CD4-positive, alpha-beta T cell treated with Interleukin-1 beta for 1 hour (primary cell): ENCODE data around the gene TTC39A.

Source experiments
- DNase-seq, 2 donors: peaks; one replicate each; pipeline ENCODE4 v3.0.0-alpha.2; 2020 to 2022

Gene TTC39A

GRCh38 chr1:51296383-51297357 is 33.7 kb downstream of the TTC39A start:
- DNase-seq = peak; percentile 62 to 71

GRCh38 chr1:51295926-51296325 is 34.4 kb downstream of the TTC39A start:
- DNase-seq = no peak

- DNase-seq = no peak
Measured at GRCh38 chr1:51294566-51295184, 35.7 kb downstream of the TTC39A start.

GRCh38 chr1:51293898-51294515 is 36.4 kb downstream of the TTC39A start:
- DNase-seq = no peak

- DNase-seq = no peak
Measured at GRCh38 chr1:51290489-51290847, 39.9 kb downstream of the TTC39A start.

GRCh38 chr1:51289676-51290488 is 40.5 kb downstream of the TTC39A start:
- no peak for DNase-seq

GRCh38 chr1:51288578-51288977 is 41.8 kb downstream of the TTC39A start:
- no peak for DNase-seq

- no peak for DNase-seq
Measured at GRCh38 chr1:51287966-51288365, 42.4 kb downstream of the TTC39A start.

GRCh38 chr1:51285055-51285454 is 45.3 kb downstream of the TTC39A start:
- DNase-seq = no peak

GRCh38 chr1:51284487-51284954 is 45.8 kb downstream of the TTC39A start:
- DNase-seq = no peak

- no peak for DNase-seq
Measured at GRCh38 chr1:51283979-51284378, 46.4 kb downstream of the TTC39A start.

GRCh38 chr1:51282605-51283004 is 47.8 kb downstream of the TTC39A start:
- no peak for DNase-seq

GRCh38 chr1:51281807-51282206 is 48.6 kb downstream of the TTC39A start:
- DNase-seq = no peak

GRCh38 chr1:51280321-51280978 is 49.9 kb downstream of the TTC39A start:
- DNase-seq = no peak

GRCh38 chr1:51276286-51276685 is 54.1 kb downstream of the TTC39A start:
- no peak for DNase-seq

GRCh38 chr1:51274676-51275075 is 55.7 kb downstream of the TTC39A start:
- DNase-seq = no peak

- DNase-seq = no peak
Measured at GRCh38 chr1:51272916-51273315, 57.4 kb downstream of the TTC39A start.

GRCh38 chr1:51270751-51271150 is 59.6 kb downstream of the TTC39A start:
- no peak for DNase-seq

GRCh38 chr1:51268634-51269033 is 61.7 kb downstream of the TTC39A start:
- DNase-seq = no peak

- DNase-seq = no peak
Measured at GRCh38 chr1:51266791-51267190, 63.6 kb downstream of the TTC39A start.

GRCh38 chr1:51266181-51266580 is 64.2 kb downstream of the TTC39A start:
- DNase-seq = no peak

GRCh38 chr1:51265618-51266017 is 64.7 kb downstream of the TTC39A start:
- no peak for DNase-seq
